HG03060 (cell line): ENCODE data around the gene PZP.
A peak's percentile ranks its signal among the peaks of the same experiment; 100 is the strongest.

ENCODE experiments used
- ATAC-seq: cut with Tn5 transposase; IDR thresholded peaks from one replicate; pipeline ENCODE4 v1.9.1; 2021; ENCODE audit warnings: low read depth, moderate number of reproducible peaks; ENCODE audit not compliant: unreplicated experiment

PZP gene

GRCh38 chr12:9127936-9128663 is 80.1 kb downstream of the PZP start:
- ATAC-seq: no peak

DNA sequence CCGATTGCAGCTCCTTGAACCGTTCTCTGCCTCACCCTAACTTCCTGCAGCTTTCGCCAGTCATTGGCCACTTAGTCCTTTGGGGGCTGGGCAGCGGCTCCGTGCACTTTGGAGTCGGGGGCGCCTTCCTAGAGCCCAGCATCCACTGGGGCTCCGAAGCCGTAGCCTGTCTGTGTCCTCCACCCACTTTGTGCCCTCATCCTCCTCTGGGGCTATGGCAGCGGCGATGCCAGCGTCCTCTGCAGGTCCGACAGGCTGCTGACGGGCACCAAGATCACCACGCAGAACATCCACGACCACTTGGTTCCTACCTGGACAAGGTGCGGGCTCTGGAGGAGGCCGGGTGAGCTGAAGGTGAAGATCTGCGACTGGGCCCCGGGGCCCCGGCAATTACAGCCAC is 80.7 kb downstream of the PZP start:
- no peak for ATAC-seq

GRCh38 chr12:9124383-9125031 is 83.7 kb downstream of the PZP start:
- no peak for ATAC-seq

GRCh38 chr12:9123781-9124382 is 84.3 kb downstream of the PZP start:
- ATAC-seq: no peak

DNA sequence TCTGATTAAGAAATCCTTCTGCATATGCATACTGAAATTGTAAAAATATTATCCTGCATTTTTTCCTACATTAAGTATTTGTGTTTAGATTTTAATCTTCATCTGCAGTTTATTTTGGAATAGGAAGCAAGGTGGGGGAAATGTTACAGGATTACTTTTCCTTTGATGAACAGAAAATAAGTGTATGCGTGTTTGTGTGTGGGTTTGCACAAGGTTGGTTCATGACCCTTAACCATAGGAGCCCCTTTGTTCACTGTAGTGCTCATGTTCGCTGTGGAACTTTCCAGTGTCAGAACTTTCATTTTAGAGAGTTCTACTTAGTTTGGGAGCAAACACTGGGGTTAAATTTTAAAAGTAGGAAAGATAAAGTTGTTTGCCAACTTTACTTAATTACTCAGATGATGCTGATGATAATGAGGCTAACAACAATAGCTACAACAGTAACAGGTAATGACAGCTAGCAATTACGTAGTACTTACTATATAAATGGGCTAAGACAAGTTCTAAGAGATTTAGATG is 86.0 kb downstream of the PZP start:
- no peak for ATAC-seq

DNA sequence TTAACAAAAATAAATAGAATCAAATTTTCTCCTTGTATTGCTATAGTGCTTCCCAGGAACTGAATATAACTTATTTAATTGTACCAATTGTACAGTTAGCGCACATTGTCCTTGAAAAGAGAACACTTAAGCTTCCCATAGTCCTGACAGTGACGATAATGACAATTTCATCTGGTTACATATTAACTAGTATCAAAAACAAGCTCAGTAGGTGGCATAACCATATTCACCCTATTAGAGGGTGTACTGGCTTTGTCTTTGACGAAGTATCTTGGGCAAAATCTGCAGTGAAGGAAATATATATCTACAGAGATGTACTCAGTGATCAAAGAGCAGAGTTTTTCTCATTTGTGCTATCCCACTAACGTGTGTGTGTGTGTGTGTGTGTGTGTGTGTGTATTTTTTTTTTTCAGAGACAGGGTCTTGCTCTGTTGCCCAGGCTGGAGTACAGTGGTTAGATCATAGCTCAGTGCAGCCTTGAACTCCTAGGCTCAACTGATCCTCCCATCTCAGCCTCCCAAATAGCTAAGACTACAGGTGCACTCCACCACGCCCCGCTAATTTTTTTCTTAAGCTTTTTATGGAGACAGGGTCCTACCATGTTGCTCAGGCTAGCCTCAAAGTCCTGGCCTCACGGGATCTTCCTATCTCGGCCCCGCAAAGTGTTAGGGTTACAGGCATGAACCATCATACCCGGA is 87.6 kb downstream of the PZP start:
- no peak for ATAC-seq

GRCh38 chr12:9118158-9118557 is 90.0 kb downstream of the PZP start:
- ATAC-seq: peak; percentile 57

DNA sequence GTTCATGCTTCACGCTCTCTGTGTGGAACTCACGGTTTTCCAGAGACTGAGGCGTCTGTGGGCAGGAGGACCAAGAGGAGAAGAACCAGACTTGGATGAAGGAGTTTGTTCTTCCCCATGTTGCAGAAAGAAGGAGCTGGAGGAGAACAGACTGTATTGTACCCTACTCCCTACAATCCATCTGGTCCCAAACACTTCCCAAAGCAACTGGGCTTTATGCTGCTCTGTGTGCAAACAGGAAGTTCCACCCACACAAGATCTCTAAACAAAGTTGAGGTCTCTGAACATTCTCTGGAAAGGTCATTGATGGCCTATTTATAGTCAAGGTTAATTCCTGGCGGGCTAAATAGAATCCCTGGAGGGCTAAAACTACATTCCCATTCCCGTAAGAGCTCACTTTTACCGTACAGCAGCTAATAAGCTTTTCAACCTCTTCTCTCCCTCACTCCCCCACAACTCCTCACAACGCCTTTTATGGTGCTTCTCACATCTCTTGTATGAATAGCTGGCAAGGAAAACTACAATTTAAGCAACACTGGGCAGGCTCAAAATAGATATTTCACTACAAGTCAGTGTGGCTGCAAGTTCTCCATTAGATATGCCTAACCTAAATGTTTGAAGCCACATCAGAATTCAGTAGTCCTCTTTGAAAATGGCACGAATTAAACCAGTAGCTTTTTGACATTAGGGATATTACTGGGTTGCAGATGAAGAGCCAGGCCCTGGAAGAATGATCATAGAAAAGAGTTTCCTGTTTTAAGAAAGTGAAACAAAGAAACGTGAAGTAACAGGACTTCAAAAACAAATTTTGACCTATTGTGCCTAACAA is 92.2 kb downstream of the PZP start, which contains the start of gene A2M:
Gene A2M, minus strand, starts transcription at position 189 of the 829 bp plus-strand sequence. Its CDS starts 70 bp downstream, at position 119.
- no peak for ATAC-seq

- no peak for ATAC-seq
Measured at GRCh38 chr12:9114946-9115345, 93.2 kb downstream of the PZP start.

DNA sequence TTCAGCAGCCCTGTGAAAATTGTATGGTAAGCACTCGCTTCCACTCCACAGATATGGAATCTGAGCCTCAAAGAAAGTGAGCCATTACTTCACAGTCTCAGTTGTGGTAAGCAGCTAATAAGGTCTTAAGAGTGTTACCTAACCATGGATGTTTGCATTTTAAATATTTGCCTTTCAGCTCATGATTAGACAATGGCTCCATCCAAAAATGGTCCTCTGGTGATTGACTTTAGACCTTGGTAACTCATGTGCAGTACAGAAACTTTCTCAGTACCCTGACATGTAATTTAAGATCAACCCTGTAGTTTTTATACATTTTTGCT is 94.2 kb downstream of the PZP start:
- ATAC-seq: no peak

GRCh38 chr12:9113296-9113986 is 94.8 kb downstream of the PZP start:
- ATAC-seq: no peak

- no peak for ATAC-seq
Measured at GRCh38 chr12:9112076-9112853, 95.9 kb downstream of the PZP start.

DNA sequence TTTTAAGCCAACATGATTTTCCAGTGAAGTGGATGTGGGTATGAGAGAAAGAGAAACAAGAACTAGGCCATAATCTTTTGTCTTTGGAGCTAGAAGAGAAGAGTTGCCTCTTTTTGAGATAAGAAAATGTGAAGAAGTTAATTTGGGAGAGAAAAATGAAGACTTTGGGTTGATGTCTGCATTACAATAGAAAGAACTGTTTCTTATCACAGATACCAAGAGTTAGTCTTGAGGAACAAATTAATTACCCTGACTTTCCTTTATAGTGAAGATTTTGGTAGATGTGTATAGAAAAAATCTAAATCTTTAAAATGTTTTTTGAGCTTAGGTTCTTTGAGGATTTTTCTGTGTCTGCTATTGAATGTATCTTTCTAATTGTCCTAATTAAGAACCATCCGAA is 96.7 kb downstream of the PZP start:
- ATAC-seq: no peak

GRCh38 chr12:9109737-9110491 is 98.3 kb downstream of the PZP start:
- ATAC-seq: no peak

DNA sequence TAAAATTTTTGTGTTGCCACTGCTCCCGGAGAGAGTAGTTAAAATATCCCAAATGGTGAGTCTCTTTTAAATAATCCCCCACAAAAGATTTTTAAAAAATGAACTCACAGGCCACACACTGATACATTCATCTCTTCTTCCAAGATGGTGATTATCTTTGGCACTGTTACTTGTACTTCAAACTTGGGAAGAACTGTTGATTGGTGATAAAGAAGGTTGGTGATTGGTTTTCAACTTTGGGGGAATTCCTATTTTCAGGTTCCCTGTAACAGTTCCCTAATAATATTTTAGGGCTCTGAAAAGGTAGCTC is 99.0 kb downstream of the PZP start:
- ATAC-seq: no peak

- ATAC-seq: no peak
Measured at GRCh38 chr12:9108504-9109212, 99.5 kb downstream of the PZP start.

- no peak for ATAC-seq
Measured at GRCh38 chr12:9107542-9107873, 100.7 kb downstream of the PZP start.
